Keratinocyte (primary cell): Measurements from ENCODE around the gene PARD3.

Experiments
- EZH2 ChIP-seq: IDR thresholded peaks from one replicate; pipeline ENCODE4 v1.6.1; 2012; ENCODE audit warnings: inconsistent platforms, mild to moderate bottlenecking, low read length, moderate library complexity
- TF ChIP-seq, protein P1 (sequence below), 3 experiments: IDR thresholded peaks in 1 of 3; conservative IDR thresholded peaks in 1 of 3; optimal IDR thresholded peaks in 1 of 3; 2 replicates in 2 of 3; 3 replicates in 1 of 3; pipeline versions ENCODE3 to v1.5.1; 2011; ENCODE audit warnings: low read length in 3 of 3, mild to moderate bottlenecking in 3 of 3, moderate library complexity in 2 of 3, control low read depth in 1 of 3, inconsistent platforms in 1 of 3; ENCODE audit not compliant: insufficient read depth in 2 of 3; ENCODE audit errors: extremely low read depth in 1 of 3

DNA sequence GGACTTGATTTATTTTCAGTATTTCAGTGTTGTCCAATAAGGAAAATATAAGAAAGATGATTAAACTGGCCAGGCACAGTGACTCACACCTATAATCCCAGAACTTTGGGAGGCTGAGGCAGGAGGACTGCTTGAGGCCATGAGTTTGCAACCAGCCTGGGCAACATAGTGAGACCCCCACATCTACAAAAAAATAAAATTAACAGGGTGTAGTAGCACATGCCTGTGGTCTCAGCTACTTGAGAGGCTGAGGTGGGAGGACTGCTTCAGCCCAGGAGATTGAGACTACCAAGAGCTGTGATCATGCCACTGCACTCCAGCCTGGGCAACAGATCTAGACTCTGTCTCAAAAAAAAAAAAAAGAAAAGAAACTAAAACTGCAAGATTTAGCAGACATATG is 138.0 kb downstream of the PARD3 start:
- TF ChIP-seq, protein P1, sequence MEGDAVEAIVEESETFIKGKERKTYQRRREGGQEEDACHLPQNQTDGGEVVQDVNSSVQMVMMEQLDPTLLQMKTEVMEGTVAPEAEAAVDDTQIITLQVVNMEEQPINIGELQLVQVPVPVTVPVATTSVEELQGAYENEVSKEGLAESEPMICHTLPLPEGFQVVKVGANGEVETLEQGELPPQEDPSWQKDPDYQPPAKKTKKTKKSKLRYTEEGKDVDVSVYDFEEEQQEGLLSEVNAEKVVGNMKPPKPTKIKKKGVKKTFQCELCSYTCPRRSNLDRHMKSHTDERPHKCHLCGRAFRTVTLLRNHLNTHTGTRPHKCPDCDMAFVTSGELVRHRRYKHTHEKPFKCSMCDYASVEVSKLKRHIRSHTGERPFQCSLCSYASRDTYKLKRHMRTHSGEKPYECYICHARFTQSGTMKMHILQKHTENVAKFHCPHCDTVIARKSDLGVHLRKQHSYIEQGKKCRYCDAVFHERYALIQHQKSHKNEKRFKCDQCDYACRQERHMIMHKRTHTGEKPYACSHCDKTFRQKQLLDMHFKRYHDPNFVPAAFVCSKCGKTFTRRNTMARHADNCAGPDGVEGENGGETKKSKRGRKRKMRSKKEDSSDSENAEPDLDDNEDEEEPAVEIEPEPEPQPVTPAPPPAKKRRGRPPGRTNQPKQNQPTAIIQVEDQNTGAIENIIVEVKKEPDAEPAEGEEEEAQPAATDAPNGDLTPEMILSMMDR (optimal IDR thresholded peaks at IDR 0.05 in 1 of 3, IDR thresholded peaks at IDR 0.05 in 1 of 3, conservative IDR thresholded peaks at IDR 0.05 in 1 of 3; ENCODE audit: extremely low read depth in 1 of 3, insufficient read depth in 2 of 3, low read length in 3 of 3), result no peak
- TF ChIP-seq EZH2, result no peak
